Measurements from ENCODE around the gene ST3GAL3. TPM values are rescaled to one million over a fixed set of nuclear protein-coding genes. Genes with fewer than 3 reads are reported as not detected.
A peak's percentile ranks its signal among the peaks of the same experiment; 100 is the strongest.
"Not testable (repeated sequence)": the region's sequence is repeated elsewhere in the genome, so short reads cannot be mapped to it uniquely, and the experiment has no call there.

Gene ST3GAL3
- total RNA-seq, 1 donor from 2014 or later, result 25.1 TPM

GRCh38 chr1:43830802-43831201, 123.5 kb downstream of the ST3GAL3 start:
- H3K36me3 ChIP-seq (ENCODE audit: control insufficient read depth in 3 of 3, insufficient read depth in 3 of 3, low read length in 3 of 3), result peaks cover 0 to 2% (median 0%) of the 10 kb centered on the region in 3 donors
- no peaks in the 10 kb centered on the region for H3K9me3 ChIP-seq (ENCODE audit: control insufficient read depth in 3 of 3, low read length in 3 of 3)
- no peak overlapping the region for H3K9ac ChIP-seq (ENCODE audit: low read depth in 1 of 3, low read length in 3 of 3)
- H3K4me3 ChIP-seq (ENCODE audit: low read length in 3 of 3), result no peak overlapping the region
- no peak overlapping the region for H3K27ac ChIP-seq (ENCODE audit: low read depth, low read length)
- H3K4me1 ChIP-seq (ENCODE audit: control insufficient read depth in 3 of 3, insufficient read depth in 3 of 3, low read length in 3 of 3), result peaks cover 10 to 16% (median 15%) of the 10 kb centered on the region in 3 donors
- H3K27me3 ChIP-seq (ENCODE audit: control insufficient read depth in 3 of 3, insufficient read depth in 3 of 3, low read length in 3 of 3), result no peaks in the 10 kb centered on the region

DNA sequence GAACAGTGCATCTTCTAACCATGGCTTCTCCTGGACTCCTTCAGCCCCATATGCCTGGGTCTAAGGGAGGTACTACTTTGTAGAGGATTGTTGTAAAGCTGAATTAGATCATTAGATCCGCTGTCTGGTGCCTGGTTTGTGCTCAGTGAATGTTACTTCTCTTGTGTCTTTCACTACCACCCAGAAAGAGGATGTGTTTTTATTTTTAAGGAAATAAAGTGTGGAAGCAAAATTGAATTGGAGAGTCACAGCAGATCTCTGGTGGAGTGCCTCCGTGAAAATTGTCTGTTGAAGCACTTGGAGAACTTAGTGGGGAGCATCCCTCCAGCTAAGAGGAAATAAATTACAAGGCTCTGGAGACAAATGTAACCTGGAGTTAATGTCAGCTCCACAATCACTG, 124.5 kb downstream of the ST3GAL3 start:
- Histone ChIP-seq H3K4me1 (ENCODE audit: control insufficient read depth in 3 of 3, insufficient read depth in 3 of 3, low read length in 3 of 3) (peaks cover 15 to 25% (median 23%) of the 10 kb centered on the region in 3 donors), H3K9me3 (ENCODE audit: control insufficient read depth in 3 of 3, low read length in 3 of 3) (no peaks in the 10 kb centered on the region), H3K27ac (ENCODE audit: low read depth, low read length) (no peak overlapping the region), H3K27me3 (ENCODE audit: control insufficient read depth in 3 of 3, insufficient read depth in 3 of 3, low read length in 3 of 3) (no peaks in the 10 kb centered on the region), H3K4me3 (ENCODE audit: low read length in 3 of 3) (no peak overlapping the region), H3K36me3 (ENCODE audit: control insufficient read depth in 3 of 3, insufficient read depth in 3 of 3, low read length in 3 of 3) (peaks cover 0 to 2% (median 0%) of the 10 kb centered on the region in 3 donors), H3K9ac (ENCODE audit: low read depth in 1 of 3, low read length in 3 of 3) (no peak overlapping the region)

DNA sequence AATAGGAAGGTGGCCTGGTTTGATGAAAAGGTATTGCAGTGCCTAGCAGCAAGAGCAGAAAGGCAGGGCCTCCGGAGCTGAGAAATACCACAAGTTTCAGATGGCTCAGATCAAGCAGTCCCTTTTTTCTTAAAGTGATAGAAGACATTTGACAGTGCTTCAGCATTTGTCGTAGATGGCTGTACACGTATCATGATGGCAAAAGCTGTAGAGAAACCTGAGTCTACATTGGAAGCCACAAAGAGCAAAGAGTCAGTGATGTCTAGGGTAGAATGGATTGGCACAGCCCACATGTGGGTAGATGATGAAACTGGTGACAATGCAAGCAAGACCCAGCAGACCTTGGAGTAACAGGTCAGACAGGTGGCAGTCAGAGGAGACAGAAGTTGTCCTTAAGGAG, 124.9 kb downstream of the ST3GAL3 start:
- no peak overlapping the region for H3K27ac ChIP-seq (ENCODE audit: low read depth, low read length)
- H3K4me1 ChIP-seq (ENCODE audit: control insufficient read depth in 3 of 3, insufficient read depth in 3 of 3, low read length in 3 of 3), result peaks cover 15 to 25% (median 23%) of the 10 kb centered on the region in 3 donors
- H3K4me3 ChIP-seq (ENCODE audit: low read length in 3 of 3), result no peak overlapping the region
- H3K9ac ChIP-seq (ENCODE audit: low read depth in 1 of 3, low read length in 3 of 3), result no peak overlapping the region
- peaks cover 0 to 2% (median 0%) of the 10 kb centered on the region in 3 donors for H3K36me3 ChIP-seq (ENCODE audit: control insufficient read depth in 3 of 3, insufficient read depth in 3 of 3, low read length in 3 of 3)
- H3K9me3 ChIP-seq (ENCODE audit: control insufficient read depth in 3 of 3, low read length in 3 of 3), result no peaks in the 10 kb centered on the region
- H3K27me3 ChIP-seq (ENCODE audit: control insufficient read depth in 3 of 3, insufficient read depth in 3 of 3, low read length in 3 of 3), result no peaks in the 10 kb centered on the region

- H3K9me3 ChIP-seq (ENCODE audit: control insufficient read depth in 3 of 3, low read length in 3 of 3), result no peaks in the 10 kb centered on the region
- no peak overlapping the region for H3K4me3 ChIP-seq (ENCODE audit: low read length in 3 of 3)
Measured at GRCh38 chr1:43832998-43833397, 125.7 kb downstream of the ST3GAL3 start.

GRCh38 chr1:43833902-43834279, 126.6 kb downstream of the ST3GAL3 start:
- not testable (repeated sequence) for H3K27me3 ChIP-seq (ENCODE audit: control insufficient read depth in 3 of 3, insufficient read depth in 3 of 3, low read length in 3 of 3); H3K36me3 ChIP-seq (ENCODE audit: control insufficient read depth in 3 of 3, insufficient read depth in 3 of 3, low read length in 3 of 3); H3K9me3 ChIP-seq (ENCODE audit: control insufficient read depth in 3 of 3, low read length in 3 of 3); H3K9ac ChIP-seq (ENCODE audit: low read depth in 1 of 3, low read length in 3 of 3); H3K4me3 ChIP-seq (ENCODE audit: low read length in 3 of 3)
- H3K4me1 ChIP-seq (ENCODE audit: control insufficient read depth in 3 of 3, insufficient read depth in 3 of 3, low read length in 3 of 3), result peaks cover 22 to 30% (median 27%) of the 10 kb centered on the region in 3 donors
- peak overlapping the region; percentile 70 for H3K27ac ChIP-seq (ENCODE audit: low read depth, low read length)

More at GRCh38 chr1:43832998-43833397, 125.7 kb downstream of the ST3GAL3 start:
- Histone ChIP-seq H3K4me1 (ENCODE audit: control insufficient read depth in 3 of 3, insufficient read depth in 3 of 3, low read length in 3 of 3) (peaks cover 15 to 25% (median 23%) of the 10 kb centered on the region in 3 donors), H3K27ac (ENCODE audit: low read depth, low read length) (no peak overlapping the region), H3K36me3 (ENCODE audit: control insufficient read depth in 3 of 3, insufficient read depth in 3 of 3, low read length in 3 of 3) (peaks cover 0 to 2% (median 0%) of the 10 kb centered on the region in 3 donors), H3K27me3 (ENCODE audit: control insufficient read depth in 3 of 3, insufficient read depth in 3 of 3, low read length in 3 of 3) (no peaks in the 10 kb centered on the region), H3K9ac (ENCODE audit: low read depth in 1 of 3, low read length in 3 of 3) (no peak overlapping the region)

GRCh38 chr1:43834280-43835081, 127.1 kb downstream of the ST3GAL3 start:
- Histone ChIP-seq H3K9me3 (ENCODE audit: control insufficient read depth in 3 of 3, low read length in 3 of 3) (no peaks in the 10 kb centered on the region), H3K4me3 (ENCODE audit: low read length in 3 of 3) (peak overlapping the region in 1 of 3 donors; percentile 11), H3K4me1 (ENCODE audit: control insufficient read depth in 3 of 3, insufficient read depth in 3 of 3, low read length in 3 of 3) (peaks cover 22 to 30% (median 27%) of the 10 kb centered on the region in 3 donors), H3K27me3 (ENCODE audit: control insufficient read depth in 3 of 3, insufficient read depth in 3 of 3, low read length in 3 of 3) (no peaks in the 10 kb centered on the region), H3K36me3 (ENCODE audit: control insufficient read depth in 3 of 3, insufficient read depth in 3 of 3, low read length in 3 of 3) (peaks cover 0 to 10% (median 9%) of the 10 kb centered on the region in 3 donors), H3K9ac (ENCODE audit: low read depth in 1 of 3, low read length in 3 of 3) (no peak overlapping the region), H3K27ac (ENCODE audit: low read depth, low read length) (peak overlapping the region; percentile 70)

DNA sequence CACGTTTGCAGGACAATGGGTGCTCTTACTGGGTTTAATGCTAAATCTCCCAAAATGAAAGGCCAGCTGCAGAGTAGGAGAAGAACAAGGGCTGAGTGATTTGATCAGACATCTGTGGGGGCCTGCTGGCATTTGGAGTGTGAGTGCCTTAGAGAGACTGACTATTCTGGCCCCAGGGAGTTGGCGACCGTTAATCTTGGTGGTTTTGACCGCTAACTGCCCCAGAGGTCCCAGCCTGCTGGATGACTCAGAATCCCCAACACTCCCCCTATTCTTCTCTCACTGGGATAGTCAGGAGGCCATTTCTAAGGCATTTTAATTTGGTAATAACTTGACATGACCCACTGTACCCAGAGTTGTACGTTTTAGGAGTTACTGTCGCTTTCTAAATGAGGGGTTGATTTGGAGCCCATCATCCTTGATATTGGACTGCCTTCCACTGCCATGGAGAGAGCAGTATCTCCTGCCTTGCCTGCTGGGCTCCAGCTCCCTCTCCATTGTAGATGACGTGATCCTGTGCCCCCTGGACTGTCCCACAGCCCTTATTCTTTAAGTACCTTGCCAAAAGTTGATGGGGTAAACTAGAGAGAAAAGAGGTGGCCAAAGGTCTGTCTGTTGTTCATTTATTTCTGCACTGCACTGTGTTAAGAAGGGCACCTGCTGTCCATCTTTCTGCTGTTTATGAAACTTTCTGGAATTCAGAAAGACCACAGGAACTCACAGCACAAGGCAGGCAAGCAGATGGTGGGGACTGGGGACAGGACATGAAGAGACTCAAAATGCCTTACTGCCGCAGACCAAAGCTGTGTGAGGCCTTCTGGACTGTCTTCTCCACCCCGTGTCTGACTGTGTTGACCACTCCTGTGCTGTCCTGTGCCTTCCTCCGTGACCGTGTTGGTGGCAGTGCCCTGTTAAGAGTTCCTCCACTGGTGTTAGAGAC, 128.0 kb downstream of the ST3GAL3 start:
- Histone ChIP-seq H3K27me3 (ENCODE audit: control insufficient read depth in 3 of 3, insufficient read depth in 3 of 3, low read length in 3 of 3) (no peaks in the 10 kb centered on the region), H3K27ac (ENCODE audit: low read depth, low read length) (peak overlapping the region; percentile 70), H3K9me3 (ENCODE audit: control insufficient read depth in 3 of 3, low read length in 3 of 3) (no peaks in the 10 kb centered on the region), H3K9ac (ENCODE audit: low read depth in 1 of 3, low read length in 3 of 3) (no peak overlapping the region), H3K4me1 (ENCODE audit: control insufficient read depth in 3 of 3, insufficient read depth in 3 of 3, low read length in 3 of 3) (peaks cover 22 to 30% (median 27%) of the 10 kb centered on the region in 3 donors), H3K36me3 (ENCODE audit: control insufficient read depth in 3 of 3, insufficient read depth in 3 of 3, low read length in 3 of 3) (peaks cover 0 to 13% (median 10%) of the 10 kb centered on the region in 3 donors), H3K4me3 (ENCODE audit: low read length in 3 of 3) (no peak overlapping the region)

- H3K36me3 ChIP-seq (ENCODE audit: control insufficient read depth in 3 of 3, insufficient read depth in 3 of 3, low read length in 3 of 3), result peaks cover 3 to 17% (median 10%) of the 10 kb centered on the region in 3 donors
- no peak overlapping the region for H3K4me3 ChIP-seq (ENCODE audit: low read length in 3 of 3)
- H3K9me3 ChIP-seq (ENCODE audit: control insufficient read depth in 3 of 3, low read length in 3 of 3), result no peaks in the 10 kb centered on the region
- H3K9ac ChIP-seq (ENCODE audit: low read depth in 1 of 3, low read length in 3 of 3), result no peak overlapping the region
- no peaks in the 10 kb centered on the region for H3K27me3 ChIP-seq (ENCODE audit: control insufficient read depth in 3 of 3, insufficient read depth in 3 of 3, low read length in 3 of 3)
- H3K4me1 ChIP-seq (ENCODE audit: control insufficient read depth in 3 of 3, insufficient read depth in 3 of 3, low read length in 3 of 3), result peaks cover 22 to 30% (median 27%) of the 10 kb centered on the region in 3 donors
- no peak overlapping the region for H3K27ac ChIP-seq (ENCODE audit: low read depth, low read length)
Measured at GRCh38 chr1:43836267-43836951, 129.1 kb downstream of the ST3GAL3 start.

DNA sequence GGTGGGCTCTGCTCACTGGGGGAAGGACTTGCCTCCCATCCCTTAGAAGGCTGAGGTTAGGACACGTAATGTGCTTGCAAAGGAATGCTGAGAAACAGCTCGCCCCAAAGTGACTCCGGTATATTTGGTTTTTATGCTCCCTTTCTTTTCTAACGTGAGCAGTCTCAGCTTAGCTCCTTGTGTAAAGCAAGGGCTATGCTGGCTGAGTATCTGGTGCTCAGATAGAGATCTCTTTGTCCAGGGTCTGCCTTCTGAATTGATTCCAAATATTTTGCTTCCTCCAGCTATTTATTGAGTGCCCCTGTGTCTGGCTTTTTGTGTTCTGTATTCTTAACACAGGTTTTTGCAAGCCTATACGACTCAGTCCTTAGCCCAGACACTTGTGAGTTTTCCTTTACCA, 131.7 kb downstream of the ST3GAL3 start:
- Histone ChIP-seq H3K9ac (ENCODE audit: low read depth in 1 of 3, low read length in 3 of 3) (no peak overlapping the region), H3K4me1 (ENCODE audit: control insufficient read depth in 3 of 3, insufficient read depth in 3 of 3, low read length in 3 of 3) (peaks cover 22 to 30% (median 27%) of the 10 kb centered on the region in 3 donors), H3K9me3 (ENCODE audit: control insufficient read depth in 3 of 3, low read length in 3 of 3) (no peaks in the 10 kb centered on the region), H3K4me3 (ENCODE audit: low read length in 3 of 3) (no peak overlapping the region), H3K36me3 (ENCODE audit: control insufficient read depth in 3 of 3, insufficient read depth in 3 of 3, low read length in 3 of 3) (peaks cover 5 to 28% (median 15%) of the 10 kb centered on the region in 3 donors), H3K27me3 (ENCODE audit: control insufficient read depth in 3 of 3, insufficient read depth in 3 of 3, low read length in 3 of 3) (no peaks in the 10 kb centered on the region), H3K27ac (ENCODE audit: low read depth, low read length) (no peak overlapping the region)

Measured in skeletal muscle tissue (tissue), 4 donors.